Progenitor cell of endocrine pancreas (in vitro differentiated cells): Measurements from ENCODE around the gene NAT16. TPM values are rescaled to one million over a fixed set of nuclear protein-coding genes. Genes with fewer than 3 reads are reported as not detected.

Source experiments
- DNase-seq: peaks from one replicate; pipeline ENCODE4 v3.0.0; 2021; ENCODE audit warnings: low spot score; ENCODE audit not compliant: unreplicated experiment
- H3K27ac Mint-ChIP-seq: 2 replicates; pipeline ENCODE4 v1.8.0; 2021; ENCODE audit warnings: mild to moderate bottlenecking, moderate library complexity, mixed read lengths
- H3K27me3 Mint-ChIP-seq: 2 replicates; pipeline ENCODE4 v1.8.0; 2021; ENCODE audit warnings: mixed read lengths
- H3K36me3 Mint-ChIP-seq: 2 replicates; pipeline ENCODE4 v1.8.0; 2022; ENCODE audit warnings: mixed read lengths; ENCODE audit not compliant: insufficient read depth
- H3K4me1 Mint-ChIP-seq: 2 replicates; pipeline ENCODE4 v1.8.0; 2021; ENCODE audit warnings: low read depth, mixed read lengths
- H3K4me3 Mint-ChIP-seq: 2 replicates; pipeline ENCODE4 v1.8.0; 2021; ENCODE audit warnings: low read depth, mild to moderate bottlenecking, moderate library complexity, mixed read lengths
- H3K9me3 Mint-ChIP-seq: 2 replicates; pipeline ENCODE4 v1.8.0; 2021; ENCODE audit warnings: low read depth, mixed read lengths
- total RNA-seq: library from RNA; stranded (reverse); gene quantifications from 2 replicates; pipeline ENCODE4 v1.2.1, GENCODE V29; 2021
- TF ChIP-seq, protein P1 (sequence below): fragments of 200-600 bp; sonication (generic); IDR thresholded peaks from one replicate; pipeline ENCODE4 v1.5.0; 2021; ENCODE audit warnings: antibody characterized with exemption, mild to moderate bottlenecking; ENCODE audit not compliant: unreplicated experiment

The NAT16 gene
- total RNA-seq, 1 donor from 2014 or later = not detected

GRCh38 chr7:101220295-101220694 is 40.2 kb upstream of the NAT16 start:
- H3K36me3 Mint-ChIP-seq = peaks cover 14% of the 10 kb centered on the region
- H3K27ac Mint-ChIP-seq = no peak overlapping the region
- H3K4me1 Mint-ChIP-seq = peaks cover 20% of the 10 kb centered on the region
- no peak for DNase-seq
- TF ChIP-seq, protein P1, sequence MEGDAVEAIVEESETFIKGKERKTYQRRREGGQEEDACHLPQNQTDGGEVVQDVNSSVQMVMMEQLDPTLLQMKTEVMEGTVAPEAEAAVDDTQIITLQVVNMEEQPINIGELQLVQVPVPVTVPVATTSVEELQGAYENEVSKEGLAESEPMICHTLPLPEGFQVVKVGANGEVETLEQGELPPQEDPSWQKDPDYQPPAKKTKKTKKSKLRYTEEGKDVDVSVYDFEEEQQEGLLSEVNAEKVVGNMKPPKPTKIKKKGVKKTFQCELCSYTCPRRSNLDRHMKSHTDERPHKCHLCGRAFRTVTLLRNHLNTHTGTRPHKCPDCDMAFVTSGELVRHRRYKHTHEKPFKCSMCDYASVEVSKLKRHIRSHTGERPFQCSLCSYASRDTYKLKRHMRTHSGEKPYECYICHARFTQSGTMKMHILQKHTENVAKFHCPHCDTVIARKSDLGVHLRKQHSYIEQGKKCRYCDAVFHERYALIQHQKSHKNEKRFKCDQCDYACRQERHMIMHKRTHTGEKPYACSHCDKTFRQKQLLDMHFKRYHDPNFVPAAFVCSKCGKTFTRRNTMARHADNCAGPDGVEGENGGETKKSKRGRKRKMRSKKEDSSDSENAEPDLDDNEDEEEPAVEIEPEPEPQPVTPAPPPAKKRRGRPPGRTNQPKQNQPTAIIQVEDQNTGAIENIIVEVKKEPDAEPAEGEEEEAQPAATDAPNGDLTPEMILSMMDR = no peak
- H3K9me3 Mint-ChIP-seq = no peaks in the 10 kb centered on the region
- no peak overlapping the region for H3K4me3 Mint-ChIP-seq
- H3K27me3 Mint-ChIP-seq = no peaks in the 10 kb centered on the region

GRCh38 chr7:101218236-101219125 is 38.4 kb upstream of the NAT16 start:
- H3K4me1 Mint-ChIP-seq = peaks cover 20% of the 10 kb centered on the region
- H3K36me3 Mint-ChIP-seq = peaks cover 11% of the 10 kb centered on the region
- H3K27ac Mint-ChIP-seq = peak overlapping the region; percentile 91
- H3K27me3 Mint-ChIP-seq = no peaks in the 10 kb centered on the region
- TF ChIP-seq, protein P1 = no peak
- H3K4me3 Mint-ChIP-seq = peak overlapping the region; percentile 99
- DNase-seq = no peak
- H3K9me3 Mint-ChIP-seq = no peaks in the 10 kb centered on the region

DNA sequence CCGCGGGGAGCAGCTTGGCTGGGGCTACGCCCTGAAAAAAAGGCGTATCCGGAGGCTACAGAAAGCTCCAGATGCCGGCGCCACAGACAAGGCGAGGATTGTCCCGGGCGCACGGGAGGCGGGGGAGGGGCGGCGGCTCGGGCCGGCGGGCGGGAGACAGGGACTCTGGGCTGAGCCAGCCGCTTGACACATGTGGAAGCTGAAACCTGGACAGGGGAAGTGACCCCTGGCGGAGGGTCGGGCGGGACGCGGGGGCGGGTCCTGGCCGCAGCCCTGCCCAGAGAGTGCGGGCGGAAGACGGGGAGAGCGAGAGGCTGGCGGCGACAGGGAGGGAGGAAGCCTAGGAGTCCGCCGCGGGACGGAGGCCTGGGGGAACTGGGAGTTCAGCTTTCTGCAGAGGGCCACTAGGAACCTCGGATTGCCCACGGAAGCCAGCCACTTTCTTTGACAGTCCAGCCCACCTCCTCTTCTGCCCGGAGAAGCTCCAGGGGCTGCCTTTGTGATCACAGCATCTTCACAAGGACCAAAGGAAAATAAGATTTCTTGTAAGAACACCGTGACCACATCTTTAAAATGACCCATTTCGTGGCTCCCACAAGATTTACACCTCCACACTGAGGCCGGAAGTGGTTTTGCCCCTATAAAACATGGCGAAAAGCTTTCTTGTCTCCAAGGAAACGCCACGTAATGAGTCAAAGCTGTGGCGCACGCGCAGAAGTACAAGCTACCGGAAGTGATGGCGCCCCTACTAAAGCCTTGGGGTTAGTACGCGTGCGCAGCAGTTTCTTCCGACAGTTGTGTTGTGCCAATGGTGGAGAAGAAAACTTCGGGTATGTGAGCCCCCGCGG is 37.5 kb upstream of the NAT16 start, which contains the start of the genes PLOD3 and ZNHIT1:
Gene PLOD3, minus strand, starts transcription at position 194 of the 848 bp plus-strand sequence. CDS start 307 bp downstream, outside the sequence.
Gene ZNHIT1, plus strand, starts transcription at position 778 of the 848 bp plus-strand sequence. Its CDS starts 31 bp downstream, at position 809.
- TF ChIP-seq, protein P1 = no peak

GRCh38 chr7:101216860-101217387 is 36.8 kb upstream of the NAT16 start:
- no peaks in the 10 kb centered on the region for H3K9me3 Mint-ChIP-seq
- TF ChIP-seq, protein P1 = no peak
- DNase-seq = peak; percentile 25
- H3K4me3 Mint-ChIP-seq = peak overlapping the region; percentile 99
- peak overlapping the region; percentile 76 for H3K27ac Mint-ChIP-seq
- no peaks in the 10 kb centered on the region for H3K27me3 Mint-ChIP-seq
- H3K4me1 Mint-ChIP-seq = peaks cover 20% of the 10 kb centered on the region
- peaks cover 9% of the 10 kb centered on the region for H3K36me3 Mint-ChIP-seq

More for the DNA sequence above, 37.5 kb upstream of the NAT16 start, which contains the start of the genes PLOD3 and ZNHIT1:
- Mint-ChIP-seq H3K9me3 (no peaks in the 10 kb centered on the region), H3K4me3 (peak within 1 kb of the TSS; percentile 99), H3K4me1 (peaks cover 20% of the 10 kb centered on the region), H3K27ac (peak within 1 kb of the TSS; percentile 91), H3K27me3 (no peaks in the 10 kb centered on the region), H3K36me3 (peaks cover 9% of the 10 kb centered on the region)
- peak; percentile 87 for DNase-seq
